Activated B cell treated with CpG ODN at 0.5 μM for 24 hours (primary cell): Measurements from ENCODE around the gene WIPF3. TPM values are rescaled to one million over a fixed set of nuclear protein-coding genes. Genes with fewer than 3 reads are reported as not detected.

Experiments used
- ATAC-seq: fragments of 200-7000 bp; cut with Tn5 transposase; one replicate; pipeline ENCODE4 v1.10.0; 2021; ENCODE audit warnings: low read depth, mild to moderate bottlenecking, moderate library complexity
- CTCF ChIA-PET: fragments of 350-600 bp; sonication (Branson Sonifier 250); formaldehyde crosslinking; loops from one replicate; lab custom pipeline; 2021; ENCODE audit warnings: antibody characterized with exemption; lab: Charles Lee
- POLR2A ChIA-PET: fragments of 350-600 bp; sonication (Branson Sonifier 250); formaldehyde crosslinking; loops from one replicate; lab custom pipeline; 2021; ENCODE audit warnings: antibody characterized with exemption; lab: Charles Lee
- DNase-seq: peaks from one replicate; pipeline ENCODE4 v3.0.0; 2022
- H3K27ac Mint-ChIP-seq: one replicate; pipeline ENCODE4 v1.8.0; 2020; ENCODE audit warnings: mixed read lengths
- H3K27me3 Mint-ChIP-seq: one replicate; pipeline ENCODE4 v1.8.0; 2021; ENCODE audit warnings: mixed read lengths
- H3K36me3 Mint-ChIP-seq: one replicate; pipeline ENCODE4 v1.8.0; 2021; ENCODE audit warnings: low read depth, mixed read lengths
- H3K4me1 Mint-ChIP-seq: one replicate; pipeline ENCODE4 v1.8.0; 2021; ENCODE audit warnings: mixed read lengths
- H3K4me3 Mint-ChIP-seq: one replicate; pipeline ENCODE4 v1.8.0; 2020; ENCODE audit warnings: mild to moderate bottlenecking, mixed read lengths
- H3K9me3 Mint-ChIP-seq: one replicate; pipeline ENCODE4 v1.8.0; 2020; ENCODE audit warnings: mixed read lengths
- intact Hi-C: fragments of 100-400 bp; cut with micrococcal nuclease; formaldehyde crosslinking; loops from one replicate; pipeline ENCODE4 v1.15.1; 2024
- total RNA-seq: library from RNA; stranded (reverse); gene quantifications from 2 replicates; pipeline ENCODE4 v1.2.3, GENCODE V29; 2022
- TF ChIP-seq, protein P1 (sequence below): fragments of 200-600 bp; IDR thresholded peaks from one replicate; pipeline ENCODE4 v1.8.0; 2022; ENCODE audit warnings: antibody characterized with exemption, mild to moderate bottlenecking

The WIPF3 gene
- total RNA-seq, 1 donor from 2014 or later = not detected

DNA sequence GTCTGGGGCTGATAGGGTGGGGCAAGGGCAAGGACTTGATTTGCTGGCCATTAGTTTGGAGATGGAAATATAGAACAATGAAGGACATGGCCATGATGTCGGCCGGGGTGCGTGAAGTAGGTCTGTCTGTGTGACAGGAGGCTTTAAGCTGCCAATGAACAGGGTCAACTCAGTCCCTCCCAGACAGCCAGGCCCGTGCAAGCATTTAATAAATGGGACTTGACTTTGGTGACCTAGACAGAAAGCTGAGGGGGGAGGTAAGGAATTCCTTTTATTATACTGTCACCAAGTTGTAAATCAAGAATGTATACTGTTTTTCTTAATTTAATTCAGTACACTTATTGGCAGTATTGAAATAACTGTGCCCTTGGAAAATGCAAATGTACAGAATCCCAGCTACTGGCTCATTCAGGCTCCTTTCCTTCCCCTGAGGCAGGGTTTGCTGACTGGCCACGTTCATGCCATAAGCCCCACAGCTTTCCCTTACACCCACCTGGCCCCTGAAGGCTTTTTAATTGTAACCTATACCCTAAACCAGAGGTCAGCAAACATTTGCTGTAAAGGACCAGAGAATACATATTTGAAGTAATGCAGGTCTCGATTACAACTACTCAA lies 87.2 kb downstream of the WIPF3 start:
- Mint-ChIP-seq H3K4me3 (no peak overlapping the region), H3K27me3 (peaks cover 6% of the 10 kb centered on the region), H3K9me3 (peaks cover 5% of the 10 kb centered on the region), H3K27ac (no peak overlapping the region), H3K4me1 (no peaks in the 10 kb centered on the region), H3K36me3 (no peaks in the 10 kb centered on the region)
- ATAC-seq = no peak
- ChIA-PET POLR2A (interaction anchor here (0.5 kb wide), 1 partner anchor 20 kb away, joined by 7 read pairs; no protein-coding TSS in a partner anchor), CTCF (no interaction called here)
- DNase-seq = no peak
- intact Hi-C loops = no loop called here
- TF ChIP-seq, protein P1, sequence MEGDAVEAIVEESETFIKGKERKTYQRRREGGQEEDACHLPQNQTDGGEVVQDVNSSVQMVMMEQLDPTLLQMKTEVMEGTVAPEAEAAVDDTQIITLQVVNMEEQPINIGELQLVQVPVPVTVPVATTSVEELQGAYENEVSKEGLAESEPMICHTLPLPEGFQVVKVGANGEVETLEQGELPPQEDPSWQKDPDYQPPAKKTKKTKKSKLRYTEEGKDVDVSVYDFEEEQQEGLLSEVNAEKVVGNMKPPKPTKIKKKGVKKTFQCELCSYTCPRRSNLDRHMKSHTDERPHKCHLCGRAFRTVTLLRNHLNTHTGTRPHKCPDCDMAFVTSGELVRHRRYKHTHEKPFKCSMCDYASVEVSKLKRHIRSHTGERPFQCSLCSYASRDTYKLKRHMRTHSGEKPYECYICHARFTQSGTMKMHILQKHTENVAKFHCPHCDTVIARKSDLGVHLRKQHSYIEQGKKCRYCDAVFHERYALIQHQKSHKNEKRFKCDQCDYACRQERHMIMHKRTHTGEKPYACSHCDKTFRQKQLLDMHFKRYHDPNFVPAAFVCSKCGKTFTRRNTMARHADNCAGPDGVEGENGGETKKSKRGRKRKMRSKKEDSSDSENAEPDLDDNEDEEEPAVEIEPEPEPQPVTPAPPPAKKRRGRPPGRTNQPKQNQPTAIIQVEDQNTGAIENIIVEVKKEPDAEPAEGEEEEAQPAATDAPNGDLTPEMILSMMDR = no peak

- Mint-ChIP-seq H3K27ac (no peak overlapping the region), H3K27me3 (peaks cover 9% of the 10 kb centered on the region), H3K4me1 (no peaks in the 10 kb centered on the region), H3K4me3 (no peak overlapping the region), H3K9me3 (peaks cover 11% of the 10 kb centered on the region), H3K36me3 (no peaks in the 10 kb centered on the region)
- ATAC-seq = no peak
- CTCF ChIA-PET = no interaction called here
- DNase-seq = no peak
- intact Hi-C loops = no loop called here
- POLR2A ChIA-PET = no interaction called here
- TF ChIP-seq, protein P1 = no peak
Measured at GRCh38 chr7:29894256-29894655, 87.9 kb downstream of the WIPF3 start.

GRCh38 chr7:29895559-29895958 lies 89.3 kb downstream of the WIPF3 start:
- ChIA-PET POLR2A (no interaction called here), CTCF (no interaction called here)
- H3K9me3 Mint-ChIP-seq = peaks cover 11% of the 10 kb centered on the region
- TF ChIP-seq, protein P1 = no peak
- no peaks in the 10 kb centered on the region for H3K36me3 Mint-ChIP-seq
- intact Hi-C loops = no loop called here
- ATAC-seq (no peak), DNase-seq (no peak)
- peaks cover 9% of the 10 kb centered on the region for H3K27me3 Mint-ChIP-seq
- H3K4me1 Mint-ChIP-seq = no peaks in the 10 kb centered on the region
- no peak overlapping the region for H3K27ac Mint-ChIP-seq
- H3K4me3 Mint-ChIP-seq = no peak overlapping the region

DNA sequence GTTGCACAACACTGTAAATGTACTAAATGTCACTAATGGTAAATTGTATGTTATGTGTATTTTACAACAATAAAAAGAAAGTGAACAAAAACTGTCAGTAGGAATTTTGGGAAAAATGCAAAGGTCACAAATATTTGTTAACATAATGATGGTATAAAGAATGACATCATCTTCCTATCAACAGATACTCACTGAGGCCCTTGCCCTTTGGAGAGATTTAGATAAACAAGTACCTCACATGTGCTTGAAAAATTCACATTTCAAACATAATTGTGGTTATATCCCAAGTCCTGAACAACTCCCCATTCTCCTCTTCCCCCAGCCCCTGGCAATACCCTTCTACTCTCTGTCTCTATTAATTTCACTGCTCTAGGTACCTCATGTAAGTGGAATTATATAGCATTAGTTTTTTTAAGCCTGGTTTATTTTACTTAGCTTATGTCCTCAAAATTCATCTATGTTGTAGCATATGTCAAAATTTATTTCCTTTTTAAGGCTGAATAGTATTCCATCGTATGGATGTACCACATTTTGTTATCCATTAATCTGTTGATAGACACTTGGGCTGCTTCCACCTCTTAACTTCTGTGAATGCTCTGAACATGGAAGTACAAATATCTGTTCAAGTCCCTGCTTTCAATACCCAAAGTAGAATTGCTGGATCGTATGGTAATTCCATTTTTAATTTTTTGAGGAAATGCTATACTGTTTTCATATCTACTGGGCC lies 90.5 kb downstream of the WIPF3 start:
- Mint-ChIP-seq H3K4me3 (no peak overlapping the region), H3K36me3 (no peaks in the 10 kb centered on the region), H3K27me3 (peaks cover 9% of the 10 kb centered on the region), H3K4me1 (no peaks in the 10 kb centered on the region), H3K9me3 (peaks cover 11% of the 10 kb centered on the region), H3K27ac (no peak overlapping the region)
- CTCF ChIA-PET = no interaction called here
- POLR2A ChIA-PET = no interaction called here
- DNase-seq = no peak
- ATAC-seq = no peak
- intact Hi-C loops = no loop called here
- TF ChIP-seq, protein P1 = no peak

GRCh38 chr7:29898301-29898700 lies 92.0 kb downstream of the WIPF3 start:
- Mint-ChIP-seq H3K36me3 (no peaks in the 10 kb centered on the region), H3K4me3 (no peak overlapping the region)
- CTCF ChIA-PET = no interaction called here

More at GRCh38 chr7:29898301-29898700, 92.0 kb downstream of the WIPF3 start:
- no peak overlapping the region for H3K27ac Mint-ChIP-seq
- TF ChIP-seq, protein P1 = no peak
- peaks cover 11% of the 10 kb centered on the region for H3K9me3 Mint-ChIP-seq
- no peaks in the 10 kb centered on the region for H3K4me1 Mint-ChIP-seq
- POLR2A ChIA-PET = no interaction called here
- ATAC-seq = no peak
- H3K27me3 Mint-ChIP-seq = peaks cover 9% of the 10 kb centered on the region
- no peak for DNase-seq
- intact Hi-C loops = no loop called here
